ENCODE results near the gene AASDH. TPM values are rescaled to one million over a fixed set of nuclear protein-coding genes. Genes with fewer than 3 reads are reported as not detected.

Gene AASDH
- total RNA-seq, 1 donor from 2014 or later, result 7.3 TPM

DNA sequence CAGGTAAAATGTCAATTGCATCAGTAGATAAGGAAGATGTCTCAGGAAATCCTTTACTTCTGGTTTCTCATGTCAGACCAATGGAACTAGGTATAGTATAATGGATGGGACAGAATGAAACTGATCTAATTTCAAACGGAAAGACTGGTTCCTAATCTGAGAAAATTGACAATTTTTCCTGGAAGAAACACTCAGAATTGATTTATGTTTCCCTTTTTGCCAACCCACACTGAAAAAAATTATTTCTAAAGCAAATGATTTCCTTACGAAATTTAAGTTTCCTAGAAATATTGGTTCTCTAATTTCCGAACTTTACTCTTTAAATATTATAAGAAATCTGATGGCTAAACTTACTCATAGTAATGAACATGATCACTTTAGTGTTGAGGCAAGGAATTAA is 29.1 kb upstream of the AASDH start:
- Histone ChIP-seq H4K20me1 (ENCODE audit: insufficient read depth, low read length) (peaks cover 8% of the 10 kb centered on the region), H3K79me2 (ENCODE audit: insufficient read depth, low read length) (peaks cover 77% of the 10 kb centered on the region), H3K4me3 (ENCODE audit: insufficient read depth, low read depth, low read length) (no peak overlapping the region), H3K4me1 (ENCODE audit: insufficient read depth, low read length) (no peaks in the 10 kb centered on the region), H3K36me3 (ENCODE audit: insufficient read depth, low read length) (no peaks in the 10 kb centered on the region), H3K4me2 (ENCODE audit: low read length) (no peak overlapping the region), H3K9ac (ENCODE audit: low read length) (no peak overlapping the region), H2AFZ (ENCODE audit: low read depth, low read length) (no peak overlapping the region), H3K9me3 (ENCODE audit: insufficient read depth, low read depth, low read length) (no peaks in the 10 kb centered on the region), H3K27me3 (ENCODE audit: insufficient read depth, low read length) (no peaks in the 10 kb centered on the region), H3K27ac (ENCODE audit: low read depth, low read length) (no peak overlapping the region)
- Mint-ChIP-seq H3K9me3 (ENCODE audit: unreplicated experiment) (no peaks in the 10 kb centered on the region), H3K4me1 (ENCODE audit: low read depth, unreplicated experiment) (peaks cover 5% of the 10 kb centered on the region), H3K27me3 (ENCODE audit: low read depth, unreplicated experiment) (no peaks in the 10 kb centered on the region), H3K36me3 (ENCODE audit: low read depth, unreplicated experiment) (no peaks in the 10 kb centered on the region), H3K4me3 (ENCODE audit: unreplicated experiment) (no peak overlapping the region), H3K27ac (ENCODE audit: unreplicated experiment) (no peak overlapping the region)
- DNase-seq (ENCODE audit: low read depth), result no peak
- FAIRE-seq, result no peak
- TF ChIP-seq EZH2 (IDR thresholded peaks at IDR 0.05; ENCODE audit: insufficient read depth, low read length), result no peak
- TF ChIP-seq, protein P1, sequence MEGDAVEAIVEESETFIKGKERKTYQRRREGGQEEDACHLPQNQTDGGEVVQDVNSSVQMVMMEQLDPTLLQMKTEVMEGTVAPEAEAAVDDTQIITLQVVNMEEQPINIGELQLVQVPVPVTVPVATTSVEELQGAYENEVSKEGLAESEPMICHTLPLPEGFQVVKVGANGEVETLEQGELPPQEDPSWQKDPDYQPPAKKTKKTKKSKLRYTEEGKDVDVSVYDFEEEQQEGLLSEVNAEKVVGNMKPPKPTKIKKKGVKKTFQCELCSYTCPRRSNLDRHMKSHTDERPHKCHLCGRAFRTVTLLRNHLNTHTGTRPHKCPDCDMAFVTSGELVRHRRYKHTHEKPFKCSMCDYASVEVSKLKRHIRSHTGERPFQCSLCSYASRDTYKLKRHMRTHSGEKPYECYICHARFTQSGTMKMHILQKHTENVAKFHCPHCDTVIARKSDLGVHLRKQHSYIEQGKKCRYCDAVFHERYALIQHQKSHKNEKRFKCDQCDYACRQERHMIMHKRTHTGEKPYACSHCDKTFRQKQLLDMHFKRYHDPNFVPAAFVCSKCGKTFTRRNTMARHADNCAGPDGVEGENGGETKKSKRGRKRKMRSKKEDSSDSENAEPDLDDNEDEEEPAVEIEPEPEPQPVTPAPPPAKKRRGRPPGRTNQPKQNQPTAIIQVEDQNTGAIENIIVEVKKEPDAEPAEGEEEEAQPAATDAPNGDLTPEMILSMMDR (IDR thresholded peaks at IDR 0.05; ENCODE audit: insufficient read depth, low read depth, low read length), result no peak

DNA sequence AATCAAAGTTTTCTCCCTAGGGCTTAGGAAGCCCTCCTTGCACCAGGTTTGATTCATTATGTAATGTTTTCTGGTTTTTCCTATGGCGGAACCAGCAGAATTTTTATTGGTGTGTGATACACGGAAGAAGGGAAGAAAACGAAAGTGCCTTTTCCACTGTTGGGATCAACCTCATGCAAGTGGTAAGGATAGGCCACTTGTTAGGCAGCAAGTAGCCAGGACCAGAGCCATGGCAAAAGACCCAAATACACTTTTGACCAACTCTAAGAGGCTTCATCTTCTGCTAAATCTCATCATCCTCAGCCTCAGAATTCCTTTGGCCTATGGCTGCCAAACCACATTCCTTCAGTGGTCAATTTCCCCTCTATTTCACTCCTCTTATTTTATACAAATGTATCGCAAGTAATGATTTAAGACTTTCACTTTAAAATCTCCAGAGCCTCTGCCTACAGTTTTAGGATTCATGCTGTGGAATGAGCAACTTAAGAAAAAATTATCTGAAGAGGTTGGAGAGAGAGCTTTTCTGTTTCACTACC is 26.9 kb upstream of the AASDH start:
- peak; percentile 53 for DNase-seq (ENCODE audit: low read depth)

More for the DNA sequence above, 26.9 kb upstream of the AASDH start:
- Histone ChIP-seq H3K4me2 (ENCODE audit: low read length) (peak overlapping the region; percentile 16), H2AFZ (ENCODE audit: low read depth, low read length) (no peak overlapping the region), H4K20me1 (ENCODE audit: insufficient read depth, low read length) (peaks cover under 1% of the 10 kb centered on the region), H3K9me3 (ENCODE audit: insufficient read depth, low read depth, low read length) (no peaks in the 10 kb centered on the region), H3K27ac (ENCODE audit: low read depth, low read length) (no peak overlapping the region), H3K79me2 (ENCODE audit: insufficient read depth, low read length) (peaks cover 68% of the 10 kb centered on the region), H3K4me3 (ENCODE audit: insufficient read depth, low read depth, low read length) (no peak overlapping the region), H3K4me1 (ENCODE audit: insufficient read depth, low read length) (peaks cover 12% of the 10 kb centered on the region), H3K36me3 (ENCODE audit: insufficient read depth, low read length) (no peaks in the 10 kb centered on the region), H3K27me3 (ENCODE audit: insufficient read depth, low read length) (no peaks in the 10 kb centered on the region), H3K9ac (ENCODE audit: low read length) (no peak overlapping the region)
- TF ChIP-seq, protein P1 (IDR thresholded peaks at IDR 0.05; ENCODE audit: insufficient read depth, low read depth, low read length), result no peak
- TF ChIP-seq EZH2 (IDR thresholded peaks at IDR 0.05; ENCODE audit: insufficient read depth, low read length), result no peak
- Mint-ChIP-seq H3K27me3 (ENCODE audit: low read depth, unreplicated experiment) (no peaks in the 10 kb centered on the region), H3K9me3 (ENCODE audit: unreplicated experiment) (no peaks in the 10 kb centered on the region), H3K27ac (ENCODE audit: unreplicated experiment) (no peak overlapping the region), H3K4me3 (ENCODE audit: unreplicated experiment) (no peak overlapping the region), H3K4me1 (ENCODE audit: low read depth, unreplicated experiment) (peaks cover 10% of the 10 kb centered on the region), H3K36me3 (ENCODE audit: low read depth, unreplicated experiment) (no peaks in the 10 kb centered on the region)
- no peak for FAIRE-seq
